SK-N-SH (cell line): ENCODE measurements around the gene PCK2.

Source experiments
- ELF1 ChIP-seq: IDR thresholded peaks from 2 replicates; pipeline ENCODE4 v1.4.0; 2012
- YY1 ChIP-seq: IDR thresholded peaks from 2 replicates; pipeline ENCODE4 v1.4.0; 2012; ENCODE audit warnings: low read depth, mild to moderate bottlenecking
- ZBTB33 ChIP-seq: IDR thresholded peaks from 2 replicates; pipeline ENCODE4 v1.4.0; 2012; ENCODE audit warnings: low read depth, borderline replicate concordance
- TF ChIP-seq, protein P1 (sequence below): fragments of 200-600 bp; sonication (generic); IDR thresholded peaks from 2 replicates; pipeline ENCODE4 v1.6.1; 2017; ENCODE audit warnings: antibody characterized with exemption, mild to moderate bottlenecking, moderate library complexity

DNA sequence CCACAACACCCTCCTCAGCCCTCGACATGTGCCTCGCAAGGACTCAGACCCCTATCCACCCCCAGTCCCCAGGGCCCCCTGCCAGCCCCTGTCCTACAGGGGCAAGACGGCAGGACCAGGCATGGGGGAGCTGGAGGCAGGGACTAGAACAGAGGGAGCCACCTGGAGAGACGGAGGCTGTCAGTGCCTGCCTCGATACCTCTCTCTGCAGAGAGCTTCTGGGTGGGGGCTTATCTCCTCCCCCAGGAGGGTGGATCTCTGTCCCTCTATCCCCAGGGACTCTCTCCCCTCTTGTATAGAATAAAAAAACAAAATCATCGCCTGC lies 24.7 kb upstream of the PCK2 start:
- TF ChIP-seq ZBTB33 (no peak), ELF1 (no peak), YY1 (no peak)
- TF ChIP-seq, protein P1, sequence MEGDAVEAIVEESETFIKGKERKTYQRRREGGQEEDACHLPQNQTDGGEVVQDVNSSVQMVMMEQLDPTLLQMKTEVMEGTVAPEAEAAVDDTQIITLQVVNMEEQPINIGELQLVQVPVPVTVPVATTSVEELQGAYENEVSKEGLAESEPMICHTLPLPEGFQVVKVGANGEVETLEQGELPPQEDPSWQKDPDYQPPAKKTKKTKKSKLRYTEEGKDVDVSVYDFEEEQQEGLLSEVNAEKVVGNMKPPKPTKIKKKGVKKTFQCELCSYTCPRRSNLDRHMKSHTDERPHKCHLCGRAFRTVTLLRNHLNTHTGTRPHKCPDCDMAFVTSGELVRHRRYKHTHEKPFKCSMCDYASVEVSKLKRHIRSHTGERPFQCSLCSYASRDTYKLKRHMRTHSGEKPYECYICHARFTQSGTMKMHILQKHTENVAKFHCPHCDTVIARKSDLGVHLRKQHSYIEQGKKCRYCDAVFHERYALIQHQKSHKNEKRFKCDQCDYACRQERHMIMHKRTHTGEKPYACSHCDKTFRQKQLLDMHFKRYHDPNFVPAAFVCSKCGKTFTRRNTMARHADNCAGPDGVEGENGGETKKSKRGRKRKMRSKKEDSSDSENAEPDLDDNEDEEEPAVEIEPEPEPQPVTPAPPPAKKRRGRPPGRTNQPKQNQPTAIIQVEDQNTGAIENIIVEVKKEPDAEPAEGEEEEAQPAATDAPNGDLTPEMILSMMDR: no peak
